ENCODE data around the gene TRIM26. TPM values are rescaled to one million over a fixed set of nuclear protein-coding genes. Genes with fewer than 3 reads are reported as not detected.

Gene TRIM26
- total RNA-seq, 4 donors from 2014 or later: 32.5 to 45.7 (median 38.8) TPM

- no peak for TF ChIP-seq CTCF (IDR thresholded peaks at IDR 0.05)
Measured at GRCh38 chr6:30184417-30185031, 28.7 kb downstream of the TRIM26 start.

GRCh38 chr6:30180145-30180544 is 33.1 kb downstream of the TRIM26 start:
- TF ChIP-seq CTCF (IDR thresholded peaks at IDR 0.05): no peak
- DNase-seq (ENCODE audit: low spot score) (no peak), ATAC-seq (ENCODE audit: low FRiP score) (no peak)

More at GRCh38 chr6:30184417-30185031, 28.7 kb downstream of the TRIM26 start:
- DNase-seq (ENCODE audit: low spot score) (no peak), ATAC-seq (ENCODE audit: low FRiP score) (no peak)

GRCh38 chr6:30178837-30179236 is 34.4 kb downstream of the TRIM26 start:
- no peak for ATAC-seq (ENCODE audit: low FRiP score)
- no peak for TF ChIP-seq CTCF (IDR thresholded peaks at IDR 0.05)
- no peak for DNase-seq (ENCODE audit: low spot score)

GRCh38 chr6:30175765-30176164 is 37.4 kb downstream of the TRIM26 start:
- DNase-seq (ENCODE audit: low spot score): no peak
- no peak for ATAC-seq (ENCODE audit: low FRiP score)
- no peak for TF ChIP-seq CTCF (IDR thresholded peaks at IDR 0.05)

GRCh38 chr6:30172681-30173080 is 40.5 kb downstream of the TRIM26 start:
- ATAC-seq (ENCODE audit: low FRiP score) (no peak), DNase-seq (ENCODE audit: low spot score) (no peak)
- TF ChIP-seq CTCF (IDR thresholded peaks at IDR 0.05): no peak

GRCh38 chr6:30171677-30172471 is 41.3 kb downstream of the TRIM26 start:
- TF ChIP-seq CTCF (IDR thresholded peaks at IDR 0.05): no peak
- no peak for ATAC-seq (ENCODE audit: low FRiP score)
- DNase-seq (ENCODE audit: low spot score): no peak
